ENCODE measurements around the gene KRT78.
"Not testable (repeated sequence)": the region's sequence is repeated elsewhere in the genome, so short reads cannot be mapped to it uniquely, and the experiment has no call there.

KRT78 gene

GRCh38 chr12:52848661-52849255 lies at the start of gene KRT78:
Gene KRT78 (minus strand): TSS chr12:52848994. CDS start chr12:52848930, 64 bp downstream.
- DNase-seq = no peak

GRCh38 chr12:52896190-52897100 lies 47.7 kb upstream of the KRT78 start:
- DNase-seq = no peak

GRCh38 chr12:52895726-52896189 lies 47.0 kb upstream of the KRT78 start:
- no peak for DNase-seq

GRCh38 chr12:52892974-52893373 lies 44.2 kb upstream of the KRT78 start:
- DNase-seq = no peak

DNA sequence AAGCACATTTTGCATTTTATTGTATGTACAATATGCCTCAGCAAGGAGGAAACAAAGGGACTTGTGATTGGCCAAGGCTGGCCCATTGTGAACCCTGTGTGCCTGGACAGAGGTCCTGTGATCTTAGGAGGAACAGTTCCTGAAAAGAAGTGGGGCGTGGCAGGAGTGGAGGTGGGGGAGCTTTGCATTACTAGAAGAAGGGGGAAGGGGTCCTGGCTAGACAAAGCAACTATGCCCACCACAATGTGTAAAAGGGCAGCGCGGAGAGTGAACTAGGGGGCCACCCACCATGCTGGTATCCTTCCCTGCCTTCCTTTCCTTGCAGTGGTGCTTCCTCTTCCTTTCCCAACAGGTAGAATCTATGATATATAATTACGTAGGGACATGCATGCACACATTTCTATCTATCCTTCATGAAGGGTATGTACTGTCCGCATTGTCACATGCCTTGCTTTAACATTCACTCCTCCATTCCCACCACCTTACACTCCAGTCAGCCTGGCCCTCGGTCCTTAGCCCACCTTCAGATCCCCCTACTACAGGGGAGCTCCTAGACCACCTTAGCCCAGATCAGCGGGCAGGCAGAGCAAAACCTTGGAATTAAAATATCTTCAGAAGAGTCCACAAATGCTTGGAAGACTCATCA lies 43.5 kb upstream of the KRT78 start:
- no peak for DNase-seq

GRCh38 chr12:52891044-52891443 lies 42.2 kb upstream of the KRT78 start:
- DNase-seq = no peak

DNA sequence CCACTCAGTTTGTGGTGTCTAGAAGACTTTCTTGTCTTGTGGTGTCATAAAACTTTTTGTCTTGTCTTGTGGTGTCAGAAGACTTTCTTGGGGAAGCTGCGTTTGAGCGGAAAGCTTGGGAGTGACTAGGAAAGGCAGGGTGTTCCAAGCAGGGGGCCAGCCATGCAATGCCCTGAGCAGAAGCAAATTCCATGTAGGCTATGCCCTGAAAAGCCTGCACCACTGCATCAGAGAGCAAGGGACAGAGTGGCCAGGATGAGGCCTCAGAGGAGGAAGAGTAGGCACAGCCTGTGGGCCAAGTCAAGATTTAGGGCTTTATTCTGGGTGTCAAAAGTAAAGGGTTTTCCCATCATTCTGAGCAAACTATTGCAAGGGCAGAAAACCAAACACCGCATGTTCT lies 41.6 kb upstream of the KRT78 start:
- no peak for DNase-seq

DNA sequence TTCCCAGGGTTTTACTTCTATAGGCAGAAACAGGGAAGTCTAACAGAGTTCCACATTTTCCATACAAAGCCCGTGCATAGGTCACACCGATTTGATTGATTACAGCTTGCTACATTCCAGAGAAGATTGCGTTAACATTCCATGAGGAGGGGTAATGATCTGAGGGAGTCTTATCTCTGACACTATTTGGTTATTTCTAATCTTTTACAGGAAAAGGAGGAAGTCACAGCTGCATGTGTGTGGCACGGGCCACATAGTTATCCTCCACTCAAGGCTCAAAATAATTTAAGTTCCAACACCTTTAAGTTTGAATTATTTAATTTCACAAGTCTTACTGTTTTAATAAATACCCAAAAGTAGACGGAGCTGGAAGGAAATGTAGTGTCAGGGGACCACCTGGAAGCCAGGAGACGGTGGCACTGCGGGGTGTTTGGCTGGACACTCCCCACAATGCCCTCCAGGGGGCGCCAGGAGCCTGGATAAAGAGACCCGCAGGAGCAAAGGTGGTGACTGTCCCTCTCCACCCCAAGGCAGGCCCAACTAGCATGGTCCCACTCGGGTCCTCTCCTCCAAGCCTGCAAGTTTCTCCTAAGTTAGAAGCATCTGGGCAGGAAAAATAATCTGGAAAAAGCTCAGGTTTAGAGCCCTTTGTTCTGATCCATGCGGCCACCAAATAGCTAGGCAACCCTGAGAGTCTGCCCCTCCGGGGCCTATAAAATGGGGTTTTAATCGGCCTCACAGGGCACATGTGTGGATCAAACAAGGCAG lies 35.9 kb upstream of the KRT78 start:
- peak; percentile 13 for DNase-seq

- DNase-seq = not testable (repeated sequence)
Observed at GRCh38 chr12:52880499-52880898, 31.7 kb upstream of the KRT78 start.

- no peak for DNase-seq
Observed at GRCh38 chr12:52879394-52880351, 30.9 kb upstream of the KRT78 start.

DNA sequence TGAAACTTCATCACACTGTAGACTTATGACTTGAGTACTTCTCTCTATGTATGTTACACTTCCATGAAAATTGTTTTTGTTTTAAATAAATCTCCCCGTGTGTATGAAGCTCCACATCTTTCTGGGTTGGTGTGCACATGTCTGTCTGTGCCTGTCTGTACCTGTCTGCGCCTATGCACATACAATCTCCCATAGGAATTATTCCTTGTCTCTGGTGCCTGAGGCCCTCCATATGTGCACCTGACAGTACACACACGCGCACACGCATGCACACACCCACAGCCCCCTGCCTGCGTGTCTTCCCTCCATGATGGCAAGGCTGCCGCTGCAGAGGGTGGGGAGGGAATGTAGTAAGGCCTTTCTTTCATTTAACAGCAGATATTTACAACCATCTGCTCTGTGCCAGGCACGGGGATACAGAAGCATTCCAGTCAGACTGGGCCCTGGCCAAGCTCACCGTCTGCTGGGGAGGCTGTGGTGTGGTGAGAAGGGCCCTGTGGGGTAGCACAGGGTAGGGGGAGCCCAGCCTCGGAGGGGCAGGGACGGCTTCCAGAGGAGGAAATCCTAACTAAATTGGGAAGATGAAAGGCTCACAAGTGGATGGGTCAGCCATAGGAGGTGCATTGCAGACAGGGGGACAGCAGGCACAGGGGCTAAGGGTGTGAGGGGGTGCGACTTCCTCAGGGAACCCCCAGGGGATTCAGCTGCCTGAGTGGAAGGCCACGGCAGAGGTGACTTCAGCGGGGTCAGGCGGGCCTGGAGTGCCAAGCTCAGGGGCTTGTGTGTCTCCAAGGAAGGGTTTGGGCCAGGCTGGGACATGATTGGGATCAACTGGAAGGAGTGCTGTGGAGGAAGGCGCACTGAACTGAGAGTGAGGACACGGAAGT lies 30.0 kb upstream of the KRT78 start:
- no peak for DNase-seq

- DNase-seq = no peak
Observed at GRCh38 chr12:52877242-52877641, 28.4 kb upstream of the KRT78 start.

DNA sequence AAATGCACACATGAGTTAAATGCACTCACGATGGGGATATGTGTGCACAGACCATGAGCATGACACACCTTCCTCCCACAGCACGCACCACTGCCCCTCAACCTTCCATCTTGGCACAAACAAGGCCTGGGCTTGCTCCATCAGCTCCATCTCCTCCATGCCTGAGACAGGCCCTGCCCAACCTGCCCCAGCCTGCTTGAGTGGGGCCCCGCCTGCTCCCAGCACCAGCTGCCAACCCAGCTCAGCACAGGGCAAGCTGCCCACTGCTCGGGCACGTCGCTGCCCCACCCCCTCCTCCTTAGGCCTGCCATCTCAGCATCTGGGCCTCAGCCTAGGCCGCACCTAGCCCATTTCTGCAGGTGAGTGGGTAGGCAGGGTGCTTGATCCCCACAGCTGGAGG lies 27.6 kb upstream of the KRT78 start:
- no peak for DNase-seq

GRCh38 chr12:52874573-52875435 lies 26.0 kb upstream of the KRT78 start:
- DNase-seq = no peak

DNA sequence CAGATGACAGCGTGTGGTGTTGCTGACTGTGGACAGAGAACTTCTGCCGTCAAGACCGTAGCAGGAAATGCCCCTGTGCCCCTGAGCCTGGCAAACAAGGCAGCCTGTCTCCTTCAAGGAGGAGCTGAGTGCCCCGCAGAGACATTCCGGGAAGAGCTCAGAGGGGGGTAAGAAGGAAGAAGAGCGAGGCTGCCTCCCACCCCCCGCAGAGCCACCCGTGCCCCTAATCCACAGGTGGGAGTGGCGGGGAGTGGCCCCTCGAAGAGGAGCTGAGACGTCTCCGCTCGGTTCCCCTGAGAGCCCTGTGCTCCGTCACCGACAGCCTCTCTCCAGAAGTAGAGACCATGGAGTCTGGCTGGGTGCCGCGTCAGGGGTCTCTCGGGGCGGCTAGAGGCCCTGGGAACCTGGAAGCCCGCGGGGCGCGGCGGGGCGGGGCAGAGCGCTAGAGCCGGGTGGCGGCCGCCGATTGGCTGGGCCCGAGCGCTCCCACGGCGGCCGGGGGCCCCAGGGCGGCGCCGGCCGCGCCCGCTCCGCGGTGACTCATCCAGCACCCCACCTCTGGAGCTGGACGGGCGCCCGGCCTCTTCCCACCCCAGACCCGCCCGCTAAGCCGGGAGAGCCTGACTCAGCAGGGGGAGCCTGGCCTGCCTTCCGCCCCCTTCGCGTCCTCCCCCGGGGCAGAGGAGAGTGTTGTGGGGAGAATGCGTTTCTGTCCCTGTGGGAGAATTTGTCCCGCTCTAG lies 25.2 kb upstream of the KRT78 start:
- DNase-seq = no peak

- DNase-seq = no peak
Observed at GRCh38 chr12:52873513-52873831, 24.7 kb upstream of the KRT78 start.

DNA sequence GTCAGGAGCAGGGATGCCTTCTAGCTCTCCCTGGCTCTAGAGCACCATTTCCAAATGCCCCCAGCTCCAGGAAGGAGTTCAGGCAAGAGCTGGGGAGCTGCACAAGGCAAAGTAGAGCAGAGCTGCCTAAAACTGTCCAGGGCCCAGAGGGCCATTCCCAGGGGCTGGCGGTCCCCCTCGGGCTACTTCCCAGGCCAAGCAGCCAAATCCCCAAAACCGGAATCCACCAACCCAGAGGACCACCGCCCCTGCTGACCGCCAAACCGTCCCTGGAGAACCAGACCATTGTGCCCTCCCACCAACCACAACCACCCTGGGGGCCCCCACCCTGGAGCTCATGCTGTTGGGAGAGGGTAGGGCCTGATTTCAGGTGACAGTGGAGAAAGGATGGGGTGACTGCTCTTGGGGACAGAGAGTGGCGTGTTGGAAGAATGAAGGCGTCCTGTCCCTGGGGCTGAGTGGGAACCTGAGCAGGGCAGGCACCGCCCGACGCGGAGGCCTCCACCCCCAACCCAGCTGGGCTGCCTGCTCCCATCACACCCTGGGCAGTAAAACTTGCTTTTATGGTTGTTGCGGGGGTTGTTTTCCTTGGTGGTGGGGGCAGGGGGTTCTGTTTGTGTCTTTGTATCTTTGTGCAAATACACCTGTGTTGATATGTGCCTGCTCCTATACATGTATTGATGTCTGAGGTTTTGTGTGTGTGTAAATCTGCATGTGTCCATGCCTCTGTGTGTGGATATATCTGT lies 24.0 kb upstream of the KRT78 start:
- no peak for DNase-seq

DNA sequence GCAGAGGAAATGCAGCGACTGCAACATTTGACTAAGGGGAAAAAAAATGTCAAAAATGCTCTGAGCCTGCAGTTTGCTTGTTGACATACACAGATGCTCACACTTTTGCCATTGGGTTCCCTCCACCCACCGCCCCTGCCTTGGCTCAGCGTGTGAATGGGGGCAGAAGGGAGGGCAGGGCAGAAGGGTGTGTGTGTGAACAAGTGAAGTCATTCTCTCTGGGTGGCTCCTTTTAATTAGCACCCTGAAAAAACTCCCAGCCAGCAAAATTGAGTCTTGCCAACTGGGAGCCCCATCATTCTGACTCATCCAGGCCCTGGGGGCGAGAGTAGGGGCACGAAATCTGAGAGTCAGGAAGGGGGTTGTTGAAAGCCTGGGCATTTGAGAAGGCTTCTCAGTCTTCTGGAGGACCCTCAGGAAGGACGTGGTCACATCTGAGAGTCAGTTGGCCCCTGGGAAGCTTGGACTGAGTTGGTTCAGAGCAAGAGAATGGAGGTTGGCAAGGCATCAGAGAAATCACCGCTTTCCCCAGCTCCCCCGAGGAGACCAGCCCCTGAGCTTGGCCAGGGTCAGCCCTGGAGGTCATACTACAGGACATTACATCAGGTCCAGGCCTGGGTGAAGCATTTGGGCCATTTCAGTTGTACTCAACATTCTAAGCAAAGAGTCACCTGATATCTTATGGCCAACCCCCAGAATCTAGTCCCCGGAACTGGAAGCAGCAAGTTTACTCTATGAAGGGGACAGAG lies 22.7 kb upstream of the KRT78 start:
- DNase-seq = no peak

Measured in KG1 (cell line).